Cardiac septum (tissue), 1 donor: ENCODE data around the gene MARVELD1. TPM values are rescaled to one million over a fixed set of nuclear protein-coding genes. Genes with fewer than 3 reads are reported as not detected.

Experiments
- DNase-seq: peaks from one replicate; pipeline ENCODE4 v3.0.0-alpha.2; 2020; ENCODE audit warnings: low spot score
- intact Hi-C: fragments of 100-400 bp; cut with DNase I; formaldehyde crosslinking; loops from one replicate; pipeline ENCODE4 v1.14.0; 2022
- total RNA-seq: library from RNA; stranded (reverse); fragmentation: NEBNext Ultra II Directional; extraction: Animal tissue kit (Norgen Biotek cat#: 25700); gene quantifications from one replicate; pipeline ENCODE4 v1.2.1, GENCODE V29; 2021
- donor health status: DM: no; HTN: no; CAD: no.

MARVELD1 gene
- total RNA-seq, 1 donor from 2014 or later: 8.6 TPM

DNA sequence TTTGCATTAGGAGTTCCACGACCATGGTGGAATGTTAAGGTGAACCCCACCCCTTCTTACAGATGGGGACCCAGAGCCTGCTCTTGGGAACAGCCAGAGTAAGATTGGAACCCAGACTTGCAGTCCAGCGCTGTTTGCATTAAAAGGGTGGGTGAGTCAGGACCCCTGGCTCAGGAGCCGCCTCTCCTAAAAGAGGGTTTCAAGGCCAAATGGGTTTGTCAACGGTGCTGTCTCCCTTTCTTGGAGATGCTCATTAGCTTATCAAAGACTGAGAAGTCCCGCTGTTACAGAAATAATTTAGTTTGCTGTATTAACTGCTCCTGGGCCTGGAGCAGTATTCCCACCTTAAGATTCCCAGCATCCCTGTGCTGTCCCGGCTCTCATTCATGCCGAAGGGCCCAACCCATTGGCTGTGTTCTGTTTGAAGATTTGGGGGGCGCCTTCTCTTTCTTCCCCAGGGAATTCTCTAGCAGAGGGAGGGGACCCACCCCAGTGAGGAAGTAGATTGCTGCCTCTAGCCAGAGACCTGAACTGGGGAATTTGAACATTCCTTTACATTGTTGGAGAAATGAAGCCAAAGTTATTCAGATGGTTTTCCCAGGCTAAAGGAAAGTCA lies 1.8 kb downstream of the MARVELD1 start:
- peak; percentile 6 for DNase-seq
- intact Hi-C loops: no loop called here

DNA sequence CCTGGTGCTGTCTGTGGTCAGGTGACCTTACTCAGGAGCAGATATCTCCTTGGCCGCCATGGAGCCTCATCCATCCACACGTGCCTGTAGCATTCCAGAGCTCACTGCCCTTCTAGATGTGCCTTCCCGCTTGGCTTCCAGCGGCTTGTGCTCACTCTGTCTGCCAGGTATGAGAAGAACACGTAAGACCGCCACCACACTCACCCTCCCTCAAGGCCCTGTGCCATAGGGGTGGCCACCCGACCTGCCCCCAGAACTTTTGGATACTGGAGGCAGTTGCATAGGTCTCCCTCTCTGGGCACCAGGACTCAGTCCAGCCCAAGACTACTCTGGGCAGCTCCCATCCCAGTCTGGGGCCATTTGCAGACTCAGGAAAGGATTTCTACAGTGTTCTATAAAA lies 4.1 kb downstream of the MARVELD1 start:
- DNase-seq: peak; percentile 50
- intact Hi-C loops: no loop called here

DNA sequence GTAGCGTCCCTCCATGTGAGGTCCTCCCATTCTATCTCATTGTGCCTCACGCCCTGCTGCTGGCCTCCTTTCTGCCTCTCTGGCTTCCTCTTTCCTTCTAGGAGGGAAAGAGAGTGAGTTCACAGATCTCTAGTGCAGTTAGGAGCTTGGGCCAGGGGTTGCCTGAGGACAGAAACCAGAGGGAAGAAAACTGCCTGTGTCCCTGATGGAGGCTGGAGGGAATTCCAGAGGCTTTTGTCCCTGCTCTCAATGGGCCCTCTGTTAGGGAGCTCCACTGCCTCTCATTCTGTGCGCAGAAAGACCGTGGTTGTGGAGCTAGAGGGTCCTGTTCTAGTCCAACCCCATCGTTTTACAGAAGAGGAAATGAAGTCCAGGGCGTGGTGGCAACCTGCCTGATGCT lies 4.6 kb downstream of the MARVELD1 start:
- no peak for DNase-seq
- intact Hi-C loops: no loop called here

DNA sequence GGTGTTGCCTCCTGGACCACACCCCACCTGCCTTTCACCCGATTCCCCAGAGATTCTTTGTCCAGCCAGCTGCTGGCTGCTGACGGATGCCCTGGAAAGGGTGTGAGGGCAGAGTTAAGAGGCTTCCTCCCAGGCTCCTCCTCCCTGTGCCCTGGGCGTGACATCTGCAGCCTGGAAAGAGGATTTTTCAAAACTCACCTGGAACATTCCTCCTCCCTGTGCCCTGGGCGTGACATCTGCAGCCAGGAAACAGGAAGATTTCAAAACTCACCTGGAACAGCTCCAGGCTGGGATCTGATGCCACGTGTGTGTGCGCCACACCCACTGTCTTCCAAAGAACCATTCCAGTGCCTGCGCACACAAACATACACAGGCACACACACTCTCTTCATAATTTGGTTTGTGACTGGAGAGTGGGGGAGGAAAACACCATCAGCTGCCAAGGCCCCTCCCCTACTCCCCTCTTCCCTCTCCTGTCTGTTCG lies 5.2 kb downstream of the MARVELD1 start:
- no peak for DNase-seq
- intact Hi-C loops: no loop called here

DNA sequence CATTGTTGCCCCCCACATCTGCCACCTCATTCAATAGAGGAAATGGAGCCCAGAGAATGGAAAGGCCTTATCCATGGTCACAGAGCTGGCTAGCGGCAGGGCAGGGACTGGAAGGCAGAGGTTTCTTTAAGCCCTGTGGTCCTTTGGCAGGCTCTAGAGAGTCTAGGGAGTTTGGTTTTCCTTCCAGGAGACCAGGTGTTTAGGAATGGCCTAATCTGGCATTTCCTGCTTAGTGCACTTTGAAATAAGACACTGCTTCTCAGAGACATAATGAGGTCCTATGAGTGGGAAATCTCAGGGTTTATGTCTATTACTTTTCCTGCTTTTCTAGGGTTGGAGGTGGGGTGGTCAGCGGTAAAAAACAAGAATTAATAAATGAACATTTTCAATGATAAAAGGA lies 6.1 kb downstream of the MARVELD1 start:
- intact Hi-C loops: no loop called here
- DNase-seq: no peak

DNA sequence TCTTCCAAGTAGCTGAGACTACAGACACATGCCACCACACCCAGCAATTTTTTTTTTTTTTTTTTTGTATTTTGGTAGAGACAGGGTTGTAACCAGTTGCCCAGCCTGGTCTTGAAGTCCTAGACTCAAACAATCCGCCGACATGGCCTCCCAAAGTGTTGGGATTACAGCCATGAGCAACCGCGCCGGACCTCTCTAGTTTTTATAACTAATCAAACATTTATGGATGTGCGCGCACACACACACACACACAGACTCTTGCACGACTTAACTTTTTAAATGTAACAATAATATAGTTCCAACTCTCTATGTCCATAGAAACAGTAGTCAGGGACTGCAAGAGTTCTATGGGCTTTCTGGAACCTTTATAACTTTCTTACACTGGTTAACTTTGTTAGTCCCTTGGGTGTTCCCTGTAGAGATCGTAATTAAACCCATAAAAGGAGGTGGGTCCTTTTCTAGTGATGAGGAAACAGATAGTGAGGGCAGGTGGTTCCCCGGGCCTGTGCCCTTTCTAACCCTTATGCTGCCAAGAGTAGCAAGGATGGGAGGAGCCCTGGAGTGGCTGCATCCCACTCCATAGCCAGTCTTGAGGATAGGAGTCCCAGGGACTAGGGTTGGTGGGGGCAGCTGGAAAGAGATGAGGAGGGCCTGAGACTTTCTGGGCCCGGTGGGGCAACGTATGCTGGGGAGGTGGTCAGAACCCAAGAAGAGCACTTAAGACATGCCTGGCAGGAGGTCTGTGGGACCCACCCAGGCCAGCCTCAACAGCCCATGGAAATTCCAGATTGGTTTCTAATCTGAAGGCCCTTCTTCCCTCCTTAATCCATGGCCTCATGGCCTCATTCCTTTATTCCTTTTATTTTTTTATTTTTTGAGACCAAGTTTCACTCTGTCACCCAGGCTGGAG lies 8.6 kb downstream of the MARVELD1 start:
- intact Hi-C loops: no loop called here
- no peak for DNase-seq

DNA sequence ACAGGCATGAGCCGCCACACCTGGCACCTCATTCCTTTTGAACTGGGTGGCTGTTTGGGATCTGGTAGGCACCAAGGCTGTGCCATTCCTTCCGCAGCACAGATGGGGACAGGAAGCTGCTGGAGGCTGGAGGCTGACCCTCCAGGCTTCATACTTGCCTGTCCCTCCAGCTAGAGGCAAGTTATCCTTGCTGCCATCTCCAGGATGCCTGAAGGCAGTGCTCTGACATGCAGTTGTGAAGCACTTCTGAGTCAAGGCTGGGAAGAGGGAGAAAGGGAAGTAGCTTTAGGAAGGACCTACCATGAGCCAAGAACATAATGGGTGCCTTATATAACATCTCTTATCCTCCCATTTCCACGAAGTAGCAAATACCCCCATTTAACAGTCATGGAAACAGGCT lies 9.5 kb downstream of the MARVELD1 start:
- DNase-seq: no peak
- intact Hi-C loops: no loop called here

DNA sequence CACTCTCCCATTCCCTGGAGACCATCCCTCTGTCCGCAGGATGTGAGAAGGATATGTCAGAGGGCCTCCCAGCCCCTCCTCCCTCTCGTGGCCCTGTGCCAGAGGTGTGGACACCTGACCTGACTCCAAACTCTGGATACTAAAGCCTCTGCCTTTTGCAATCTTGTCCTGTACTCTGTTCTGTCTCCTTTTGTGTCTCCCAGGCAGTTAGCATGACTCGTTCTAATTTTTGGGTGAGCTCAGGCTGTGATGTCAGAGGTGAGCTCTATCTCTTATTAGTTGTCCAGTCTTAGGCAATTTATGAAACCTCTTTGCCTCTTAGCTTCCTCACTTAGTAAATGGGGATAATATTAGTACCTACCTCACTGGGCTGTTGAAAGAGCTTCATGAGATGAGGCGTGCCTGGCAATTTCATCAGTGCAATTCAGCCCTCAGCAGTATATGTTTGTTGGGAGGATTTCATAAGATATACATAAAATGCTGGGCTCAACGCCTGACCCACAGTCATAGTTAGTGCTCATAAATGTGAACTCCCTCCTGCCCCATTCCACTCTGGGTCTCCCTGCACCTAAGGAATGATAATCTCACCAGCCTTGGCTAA lies 10.9 kb downstream of the MARVELD1 start:
- intact Hi-C loops: no loop called here

DNA sequence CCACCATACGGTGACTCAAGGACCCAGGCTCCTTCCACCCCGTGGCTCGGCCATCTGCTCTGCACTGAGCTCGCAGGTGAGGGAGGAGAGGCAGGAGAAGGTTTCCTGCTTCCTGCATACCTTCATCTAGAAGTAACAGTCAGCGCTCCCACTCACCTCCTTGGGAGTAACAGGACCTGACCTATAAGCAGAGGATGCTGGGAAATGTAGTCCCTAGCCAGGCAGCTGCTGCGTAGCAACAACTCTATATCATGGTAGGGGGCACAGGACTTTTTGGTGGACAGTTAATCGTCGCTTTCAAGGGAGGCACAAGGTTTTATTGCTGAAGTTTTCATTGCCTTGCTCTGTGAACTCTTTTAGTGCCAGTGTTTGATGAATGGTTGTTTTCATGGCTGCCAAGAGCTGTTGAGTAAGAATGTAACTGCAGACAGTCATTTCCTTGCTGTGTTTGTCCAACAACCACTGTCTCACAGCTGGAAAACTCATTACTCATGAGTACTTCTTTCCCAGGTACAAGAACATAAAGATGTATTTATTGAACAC lies 13.2 kb downstream of the MARVELD1 start:
- no peak for DNase-seq
- intact Hi-C loops: no loop called here

More for the DNA sequence above, 10.9 kb downstream of the MARVELD1 start:
- no peak for DNase-seq

DNA sequence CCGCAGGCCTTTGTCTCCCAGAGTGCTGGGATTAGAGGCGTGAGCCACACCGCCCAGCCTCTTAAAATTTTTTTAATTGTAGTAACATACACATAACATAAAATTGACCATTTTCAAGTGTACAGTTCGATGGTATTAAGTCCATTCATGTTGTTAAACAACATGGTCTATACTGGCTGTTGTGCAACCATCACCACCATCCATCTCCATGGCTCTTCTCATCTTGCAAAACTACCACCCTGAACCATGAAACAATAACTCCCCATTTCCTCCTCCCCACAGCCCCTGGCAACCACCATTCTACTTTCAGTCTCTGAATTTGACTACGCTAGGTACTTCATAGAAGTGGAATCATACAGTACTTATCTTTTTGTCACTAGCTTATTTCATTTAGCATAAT lies 15.5 kb downstream of the MARVELD1 start:
- no peak for DNase-seq
- intact Hi-C loops: no loop called here

DNA sequence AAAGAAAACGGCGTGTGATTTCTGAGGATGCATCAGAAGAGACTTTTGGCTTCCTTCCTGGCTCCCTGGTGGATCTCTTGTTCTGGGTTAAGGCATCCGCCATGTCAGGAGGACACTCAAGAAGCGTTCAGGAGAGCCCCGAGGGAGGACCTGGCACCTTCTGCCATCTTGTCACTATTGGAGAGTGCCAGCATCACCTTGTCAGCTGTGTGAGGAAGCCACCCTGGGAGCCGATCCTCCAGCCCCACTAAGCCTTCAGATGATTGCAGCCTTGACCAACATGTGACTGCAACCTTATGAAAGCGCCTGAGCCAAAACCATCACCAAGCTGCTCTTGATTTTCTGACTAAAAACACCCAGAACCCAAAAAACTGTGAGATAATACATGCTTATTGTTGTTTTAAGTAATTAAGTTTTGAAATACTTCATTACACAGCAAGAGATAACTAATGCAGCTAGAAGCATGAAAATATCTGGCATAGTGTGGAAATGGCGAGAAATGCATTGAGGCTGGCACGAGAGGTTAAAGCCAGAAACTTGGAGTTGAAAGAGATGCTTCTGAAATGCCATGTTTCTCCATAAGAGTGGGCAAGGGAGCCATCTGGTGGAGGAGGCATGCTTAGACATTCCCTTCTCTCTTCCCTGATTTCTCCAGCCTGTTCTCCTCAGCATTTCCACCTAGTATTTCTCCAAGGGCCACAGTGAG lies 18.0 kb downstream of the MARVELD1 start:
- intact Hi-C loops: loop anchor here (1.0 to 5.0 kb wide), 2 partner anchors 22 to 54 kb away; no protein-coding TSS in a partner anchor
- DNase-seq: no peak

DNA sequence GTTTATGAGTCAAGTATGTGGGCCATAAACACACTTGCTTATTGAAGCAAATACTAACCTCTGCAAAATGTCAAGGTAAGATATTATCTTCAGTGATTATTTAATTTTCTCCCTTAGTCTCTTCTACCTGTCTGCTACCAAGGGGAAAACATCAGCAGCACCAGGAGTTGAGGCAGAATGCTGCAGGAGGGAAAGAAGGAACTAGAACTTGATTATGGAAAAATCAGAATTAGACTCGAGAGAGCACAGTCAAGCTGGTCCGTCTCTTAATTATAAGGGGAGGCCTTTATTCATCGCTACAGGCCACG lies 18.5 kb downstream of the MARVELD1 start:
- no peak for DNase-seq
- intact Hi-C loops: loop anchor here (5.0 kb wide), 1 partner anchor 55 kb away; no protein-coding TSS in a partner anchor

DNA sequence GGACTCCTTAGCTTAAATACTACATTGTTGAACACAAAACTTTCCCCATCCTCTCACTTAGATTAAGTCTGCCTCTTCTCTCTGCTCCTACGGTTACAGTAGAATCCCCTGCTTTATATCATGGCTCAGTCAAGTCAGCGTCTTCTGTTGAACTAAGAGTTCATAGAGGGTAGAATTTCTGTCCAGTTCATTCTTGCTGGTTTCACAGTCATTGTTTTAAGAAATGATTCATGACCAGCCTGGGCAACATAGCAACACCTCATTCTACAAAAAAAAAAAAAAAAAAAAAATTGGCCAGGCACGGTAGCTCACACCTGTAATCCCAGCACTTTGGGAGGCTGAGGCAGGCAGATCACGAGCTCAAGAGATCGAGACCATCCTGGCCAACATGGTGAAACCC lies 19.7 kb downstream of the MARVELD1 start:
- DNase-seq: no peak
- intact Hi-C loops: loop anchor here (5.0 kb wide), 1 partner anchor 56 kb away; no protein-coding TSS in a partner anchor

DNA sequence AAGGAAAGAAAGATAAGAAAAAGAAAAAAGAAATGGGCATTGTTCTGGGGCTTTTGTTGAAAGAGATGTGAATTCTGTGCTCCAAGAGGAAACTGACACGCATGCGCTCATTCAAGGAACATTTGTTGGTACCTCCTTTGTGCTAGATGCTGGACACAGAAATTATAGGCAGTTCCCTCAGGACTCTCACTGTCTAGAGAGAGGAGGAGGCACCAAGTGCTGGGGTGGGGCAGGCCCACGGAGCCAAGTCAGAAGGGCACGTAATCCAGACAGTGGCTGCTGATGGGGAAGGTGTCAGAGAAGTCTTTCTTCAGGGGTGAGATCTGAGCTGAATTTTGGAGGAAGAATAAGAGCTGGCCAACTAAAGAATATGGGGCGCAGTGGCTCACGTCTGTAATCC lies 20.5 kb downstream of the MARVELD1 start:
- intact Hi-C loops: loop anchor here (5.0 kb wide), 1 partner anchor 57 kb away; no protein-coding TSS in a partner anchor
- no peak for DNase-seq

DNA sequence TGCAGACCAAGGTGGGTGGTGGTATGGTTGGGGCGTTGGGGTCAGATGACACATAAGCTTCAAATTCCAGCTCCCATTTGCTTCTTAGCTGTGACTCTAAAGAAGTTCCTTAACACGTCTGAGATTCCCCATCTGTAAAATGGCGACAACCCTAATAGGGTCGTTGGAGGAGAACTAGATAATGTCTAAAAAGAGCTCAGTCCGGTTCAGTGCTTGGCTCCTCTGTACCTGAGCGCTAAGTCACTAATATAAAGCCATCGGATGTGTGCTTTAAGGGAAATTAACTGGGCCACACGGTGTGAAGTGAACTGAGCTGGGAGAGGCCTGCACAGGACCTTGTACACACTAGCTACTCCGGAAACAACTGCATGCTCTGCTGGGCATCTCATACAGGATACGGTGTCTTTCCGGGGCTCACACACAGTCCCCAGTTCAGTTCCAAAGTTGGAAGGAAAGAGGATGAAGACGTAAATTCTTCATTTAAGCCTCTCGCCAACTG lies 22.9 kb downstream of the MARVELD1 start:
- intact Hi-C loops: loop anchor here (2.0 kb wide), 1 partner anchor 50 kb away; the partner anchor contains the start of gene AVPI1
- DNase-seq: no peak

DNA sequence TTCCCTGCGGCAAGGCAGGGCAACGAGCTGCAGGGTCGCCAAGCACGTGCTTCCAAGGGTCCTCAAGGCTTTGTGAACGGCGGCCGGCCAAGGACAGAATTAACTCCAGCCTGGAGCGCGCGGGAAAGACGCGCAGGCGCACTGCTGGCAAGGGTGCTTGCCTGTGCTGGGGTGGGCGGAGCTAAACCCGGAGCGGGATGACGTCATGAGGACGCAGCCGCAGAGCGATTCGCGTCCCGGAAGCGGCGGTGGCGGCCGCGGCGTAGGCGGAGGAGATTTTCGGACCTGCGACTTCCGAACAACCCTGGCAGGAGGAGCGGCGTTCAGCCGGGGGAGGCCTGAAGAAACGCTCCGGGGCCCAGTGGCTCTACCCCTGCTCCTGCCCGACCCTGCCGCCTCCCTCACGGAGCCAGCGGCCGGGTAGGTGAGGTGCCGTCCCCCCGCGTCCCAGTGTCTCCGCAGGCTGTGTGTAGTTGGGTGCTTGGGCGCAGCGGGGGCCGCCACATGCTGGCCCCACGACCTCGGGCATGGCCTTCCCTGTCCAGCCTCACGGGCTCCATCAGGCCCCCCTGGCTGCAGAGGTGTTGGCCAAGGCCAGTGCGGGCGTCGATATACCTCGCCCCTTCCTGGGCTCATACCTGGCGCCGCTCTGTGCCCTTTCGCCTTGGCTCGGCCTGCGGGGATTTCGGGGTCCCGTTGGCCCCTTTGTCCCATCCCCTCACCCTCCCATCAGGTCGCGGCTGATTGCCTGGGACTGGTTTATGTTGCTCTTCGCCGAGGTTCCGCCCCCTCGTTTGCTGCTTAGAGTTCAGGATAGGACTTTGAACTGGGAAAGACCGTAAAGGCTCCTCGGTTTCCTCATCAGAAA lies 23.6 kb downstream of the MARVELD1 start, which contains the start of gene ZFYVE27:
TSS of gene ZFYVE27 (plus strand) at position 227 of the 868 bp plus-strand sequence. CDS start 1,350 bp downstream, outside the sequence.
- DNase-seq: peak; percentile 98
- intact Hi-C loops: loop anchor here (2.0 kb wide), 1 partner anchor 50 kb away; the partner anchor contains the start of gene AVPI1

DNA sequence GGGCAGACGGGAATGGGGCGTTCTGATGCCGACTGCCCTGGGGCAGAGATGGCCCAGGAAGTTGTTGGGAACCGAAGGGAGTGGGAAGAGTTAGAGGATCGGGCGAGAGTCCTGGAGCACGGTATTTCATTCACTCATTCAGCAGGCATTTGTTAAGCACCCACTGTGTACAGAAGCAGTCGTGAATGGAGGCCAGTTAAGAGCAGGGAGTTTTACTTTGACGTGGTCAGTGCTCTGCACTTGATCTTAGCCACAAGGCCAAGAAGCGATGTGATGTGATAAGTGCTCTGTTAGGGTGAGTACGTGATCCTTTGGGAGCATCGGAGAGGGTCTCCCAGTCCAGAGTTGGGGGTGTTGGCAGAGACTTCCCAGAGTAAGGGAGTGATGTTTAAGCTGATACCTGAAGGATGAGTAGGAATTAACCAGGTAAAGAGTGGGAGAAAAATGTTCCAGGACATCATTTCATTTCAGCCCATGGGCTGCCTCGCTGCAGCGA lies 24.3 kb downstream of the MARVELD1 start:
- DNase-seq: no peak
- intact Hi-C loops: loop anchor here (2.0 kb wide), 1 partner anchor 51 kb away; the partner anchor contains the start of gene AVPI1

DNA sequence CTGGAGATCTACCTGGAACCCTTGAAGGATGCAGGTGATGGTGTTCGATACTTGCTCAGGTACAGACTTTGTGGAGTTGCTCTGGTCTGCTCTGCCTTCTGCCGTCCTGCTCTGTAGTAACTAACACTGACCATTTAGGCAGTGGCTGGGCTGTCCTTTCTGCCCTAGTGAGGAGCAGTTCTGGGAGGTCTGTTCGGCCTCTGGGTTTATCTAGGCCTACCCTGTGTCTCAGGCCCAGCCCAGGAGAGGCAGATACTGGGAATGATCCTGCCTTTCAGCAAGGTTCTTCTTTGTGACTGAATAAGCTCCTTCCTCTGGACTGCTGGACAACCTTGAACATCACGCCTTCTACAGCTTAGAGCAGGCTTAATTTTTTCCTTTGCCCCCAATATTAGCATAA lies 25.1 kb downstream of the MARVELD1 start:
- no peak for DNase-seq
- intact Hi-C loops: no loop called here
